ENCODE data around the gene NCKAP5.

NCKAP5 gene

GRCh38 chr2:133574186-133574585, 5.9 kb upstream of the NCKAP5 start:
- no peak for DNase-seq (ENCODE audit: low read depth)

- no peak for DNase-seq (ENCODE audit: low read depth)
These were observed 5.4 kb upstream of the NCKAP5 start for GRCh38 chr2:133573491-133574162.

GRCh38 chr2:133571249-133571648, 3.0 kb upstream of the NCKAP5 start:
- no peak for DNase-seq (ENCODE audit: low read depth)

GRCh38 chr2:133570542-133570941, 2.3 kb upstream of the NCKAP5 start:
- no peak for DNase-seq (ENCODE audit: low read depth)

GRCh38 chr2:133569286-133569830, 1.1 kb upstream of the NCKAP5 start:
- no peak for DNase-seq (ENCODE audit: low read depth)

GRCh38 chr2:133568598-133568997, 335 bp upstream of the NCKAP5 start:
- no peak for DNase-seq (ENCODE audit: low read depth)

- no peak for DNase-seq (ENCODE audit: low read depth)
These were observed 5.7 kb downstream of the NCKAP5 start for GRCh38 chr2:133562558-133562957.

GRCh38 chr2:133561045-133561852, 7.0 kb downstream of the NCKAP5 start:
- no peak for DNase-seq (ENCODE audit: low read depth)

- DNase-seq (ENCODE audit: low read depth), result no peak
These were observed 10.6 kb downstream of the NCKAP5 start for GRCh38 chr2:133557614-133558013.

- no peak for DNase-seq (ENCODE audit: low read depth)
These were observed 14.3 kb downstream of the NCKAP5 start for GRCh38 chr2:133553838-133554408.

- no peak for DNase-seq (ENCODE audit: low read depth)
These were observed 15.0 kb downstream of the NCKAP5 start for GRCh38 chr2:133553251-133553650.

- DNase-seq (ENCODE audit: low read depth), result no peak
These were observed 15.4 kb downstream of the NCKAP5 start for GRCh38 chr2:133552821-133553220.

- DNase-seq (ENCODE audit: low read depth), result no peak
These were observed 26.5 kb downstream of the NCKAP5 start for GRCh38 chr2:133541797-133542196.

- no peak for DNase-seq (ENCODE audit: low read depth)
These were observed 26.9 kb downstream of the NCKAP5 start for GRCh38 chr2:133541376-133541775.

GRCh38 chr2:133532919-133533318, 35.3 kb downstream of the NCKAP5 start:
- DNase-seq (ENCODE audit: low read depth), result no peak

GRCh38 chr2:133531382-133531781, 36.9 kb downstream of the NCKAP5 start:
- DNase-seq (ENCODE audit: low read depth), result no peak

GRCh38 chr2:133530645-133531044, 37.6 kb downstream of the NCKAP5 start:
- no peak for DNase-seq (ENCODE audit: low read depth)

GRCh38 chr2:133526530-133527300, 41.5 kb downstream of the NCKAP5 start:
- no peak for DNase-seq (ENCODE audit: low read depth)

- DNase-seq (ENCODE audit: low read depth), result no peak
These were observed 42.4 kb downstream of the NCKAP5 start for GRCh38 chr2:133525613-133526529.

GRCh38 chr2:133525090-133525489, 43.2 kb downstream of the NCKAP5 start:
- DNase-seq (ENCODE audit: low read depth), result no peak

- DNase-seq (ENCODE audit: low read depth), result no peak
These were observed 44.9 kb downstream of the NCKAP5 start for GRCh38 chr2:133523406-133523805.

Measured in activated T-cell treated with anti-CD3 and anti-CD28 coated beads for 24 hours (primary cell).